WTC11 (cell line): ENCODE measurements around the gene ZCCHC14. TPM values are rescaled to one million over a fixed set of nuclear protein-coding genes. Genes with fewer than 3 reads are reported as not detected.

Experiments used
- ATAC-seq: fragments of 200-7000 bp; cut with Tn5 transposase; 2 replicates; pipeline ENCODE4 v1.10.0; 2021; ENCODE audit warnings: mild to moderate bottlenecking, moderate library complexity
- CTCF ChIA-PET: fragments of 300-600 bp; sonication (Branson Sonifier 250); formaldehyde crosslinking; loops from one replicate; lab custom pipeline; 2021; ENCODE audit warnings: antibody characterized with exemption; lab: Charles Lee
- POLR2A ChIA-PET: fragments of 350-600 bp; sonication (Branson Sonifier 250); formaldehyde crosslinking; loops from one replicate; lab custom pipeline; 2021; ENCODE audit warnings: antibody characterized with exemption; lab: Charles Lee
- DNase-seq: peaks from one replicate; pipeline ENCODE4 v3.0.0; 2021; ENCODE audit warnings: low spot score
- H3K27ac Mint-ChIP-seq: 2 replicates; pipeline ENCODE4 v1.8.0; 2021; ENCODE audit warnings: mixed read lengths
- H3K27me3 Mint-ChIP-seq: 2 replicates; pipeline ENCODE4 v1.8.0; 2021; ENCODE audit warnings: low read depth, mild to moderate bottlenecking, moderate library complexity, mixed read lengths
- H3K36me3 Mint-ChIP-seq: 2 replicates; pipeline ENCODE4 v1.8.0; 2021; ENCODE audit warnings: mixed read lengths
- H3K4me1 Mint-ChIP-seq: 2 replicates; pipeline ENCODE4 v1.8.0; 2022; ENCODE audit warnings: mixed read lengths
- H3K4me3 Mint-ChIP-seq: 2 replicates; pipeline ENCODE4 v1.8.0; 2021; ENCODE audit warnings: mild to moderate bottlenecking, moderate library complexity, mixed read lengths
- H3K9me3 Mint-ChIP-seq: 2 replicates; pipeline ENCODE4 v1.8.0; 2021; ENCODE audit warnings: mixed read lengths
- CREB1 ChIP-seq: sonication (generic); formaldehyde crosslinking; IDR thresholded peaks from 2 replicates; pipeline ENCODE4 v1.8.0; 2023; ENCODE audit warnings: mild to moderate bottlenecking, missing genetic modification reagents
- E2F1 ChIP-seq: sonication (generic); formaldehyde crosslinking; IDR thresholded peaks from 2 replicates; pipeline ENCODE4 v1.8.0; 2022; ENCODE audit warnings: mild to moderate bottlenecking, missing genetic modification reagents
- ETV6 ChIP-seq: sonication (generic); formaldehyde crosslinking; IDR thresholded peaks from 2 replicates; pipeline ENCODE4 v1.8.1; 2022; ENCODE audit warnings: mild to moderate bottlenecking, missing genetic modification reagents
- GABPB1 ChIP-seq: sonication (generic); formaldehyde crosslinking; IDR thresholded peaks from 2 replicates; pipeline ENCODE4 v1.8.1; 2023; ENCODE audit warnings: mild to moderate bottlenecking, missing genetic modification reagents
- GTF2I ChIP-seq: fragments of 250-450 bp; sonication (Bioruptor Pico); conservative IDR thresholded peaks from 2 replicates; pipeline ENCODE4 v1.4.0; 2021; ENCODE audit warnings: mild to moderate bottlenecking
- NR1H2 ChIP-seq: sonication (generic); formaldehyde crosslinking; IDR thresholded peaks from 2 replicates; pipeline ENCODE4 v1.9.0; 2021; ENCODE audit warnings: mild to moderate bottlenecking, moderate library complexity, missing genetic modification reagents
- NR3C1 ChIP-seq: sonication (generic); formaldehyde crosslinking; conservative IDR thresholded peaks from 2 replicates; pipeline ENCODE4 v1.8.1; 2023; ENCODE audit warnings: low read depth, mild to moderate bottlenecking, missing genetic modification reagents
- OVOL2 ChIP-seq: fragments of 250-450 bp; sonication (Bioruptor Pico); IDR thresholded peaks from 2 replicates; pipeline ENCODE4 v1.9.0; 2021; ENCODE audit warnings: mild to moderate bottlenecking, borderline replicate concordance
- SMAD4 ChIP-seq: sonication (generic); formaldehyde crosslinking; IDR thresholded peaks from 2 replicates; pipeline ENCODE4 v1.8.0; 2022; ENCODE audit warnings: mild to moderate bottlenecking, missing genetic modification reagents
- TCF7 ChIP-seq: sonication (generic); formaldehyde crosslinking; IDR thresholded peaks from 2 replicates; pipeline ENCODE4 v1.8.0; 2022; ENCODE audit warnings: mild to moderate bottlenecking, low read depth, missing genetic modification reagents, moderate library complexity
- ZMAT4 ChIP-seq: fragments of 250-450 bp; sonication (Bioruptor Pico); IDR thresholded peaks from 2 replicates; pipeline ENCODE4 v1.9.0; 2021; ENCODE audit warnings: mild to moderate bottlenecking
- ZNF281 ChIP-seq: sonication (generic); formaldehyde crosslinking; IDR thresholded peaks from 2 replicates; pipeline ENCODE4 v1.8.0; 2023; ENCODE audit warnings: mild to moderate bottlenecking, missing genetic modification reagents
- ZNF317 ChIP-seq: sonication (generic); formaldehyde crosslinking; IDR thresholded peaks from 2 replicates; pipeline ENCODE4 v1.8.1; 2023; ENCODE audit warnings: low read depth, mild to moderate bottlenecking, moderate library complexity, missing genetic modification reagents, borderline replicate concordance
- total RNA-seq: library from RNA; stranded (reverse); gene quantifications from 3 replicates; pipeline ENCODE4 v1.2.3, GENCODE V29; 2021
- TF ChIP-seq, protein P1 (sequence below): fragments of 250-450 bp; sonication (Bioruptor Pico); IDR thresholded peaks from 2 replicates; pipeline ENCODE4 v2.1.2; 2022; ENCODE audit warnings: mild to moderate bottlenecking, moderate library complexity
- TF ChIP-seq, protein P2 (sequence below): sonication (generic); formaldehyde crosslinking; conservative IDR thresholded peaks from 2 replicates; pipeline ENCODE4 v1.8.1; 2022; ENCODE audit warnings: mild to moderate bottlenecking, missing genetic modification reagents
- TF ChIP-seq, protein P3 (sequence below): sonication (generic); formaldehyde crosslinking; IDR thresholded peaks from 2 replicates; pipeline ENCODE4 v1.8.1; 2023; ENCODE audit warnings: mild to moderate bottlenecking, missing genetic modification reagents, moderate library complexity
- TF ChIP-seq, protein P4 (sequence below): fragments of 250-450 bp; sonication (Bioruptor Pico); IDR thresholded peaks from 2 replicates; pipeline ENCODE4 v1.9.0; 2021; ENCODE audit warnings: mild to moderate bottlenecking

ZCCHC14 gene
- total RNA-seq, 1 experiment from 2014 or later, result 33.8 TPM

- no peak for TF ChIP-seq TCF7 (CRISPR knock-in tag)
Observed at GRCh38 chr16:87538594-87538993, 45.8 kb upstream of the ZCCHC14 start (continued).

GRCh38 chr16:87538160-87538559, 45.3 kb upstream of the ZCCHC14 start:
- no peak overlapping the region for H3K4me3 Mint-ChIP-seq
- ATAC-seq, result no peak
- H3K27ac Mint-ChIP-seq, result no peak overlapping the region
- no peak for DNase-seq
- peaks cover 27% of the 10 kb centered on the region for H3K36me3 Mint-ChIP-seq
- ChIA-PET POLR2A (no interaction called here), CTCF (interaction anchor here (0.6 to 2.5 kb wide), 3 partner anchors 33 to 232 kb away, joined by 3 to 7 read pairs (median 3); no protein-coding TSS in a partner anchor)
- no peak for TF ChIP-seq GABPB1 (CRISPR knock-in tag)
- no peak for TF ChIP-seq NR1H2 (CRISPR knock-in tag)
- TF ChIP-seq ZNF317, result no peak
- TF ChIP-seq E2F1 (CRISPR knock-in tag), result no peak
- no peak for TF ChIP-seq CREB1 (CRISPR knock-in tag)
- TF ChIP-seq ZMAT4 (CRISPR knock-in tag), result no peak
- no peak for TF ChIP-seq OVOL2 (CRISPR knock-in tag)
- TF ChIP-seq, protein P1, sequence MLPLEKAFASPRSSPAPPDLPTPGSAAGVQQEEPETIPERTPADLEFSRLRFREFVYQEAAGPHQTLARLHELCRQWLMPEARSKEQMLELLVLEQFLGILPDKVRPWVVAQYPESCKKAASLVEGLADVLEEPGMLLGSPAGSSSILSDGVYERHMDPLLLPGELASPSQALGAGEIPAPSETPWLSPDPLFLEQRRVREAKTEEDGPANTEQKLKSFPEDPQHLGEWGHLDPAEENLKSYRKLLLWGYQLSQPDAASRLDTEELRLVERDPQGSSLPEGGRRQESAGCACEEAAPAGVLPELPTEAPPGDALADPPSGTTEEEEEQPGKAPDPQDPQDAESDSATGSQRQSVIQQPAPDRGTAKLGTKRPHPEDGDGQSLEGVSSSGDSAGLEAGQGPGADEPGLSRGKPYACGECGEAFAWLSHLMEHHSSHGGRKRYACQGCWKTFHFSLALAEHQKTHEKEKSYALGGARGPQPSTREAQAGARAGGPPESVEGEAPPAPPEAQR, result no peak
- peaks cover 39% of the 10 kb centered on the region for H3K9me3 Mint-ChIP-seq
- peaks cover 30% of the 10 kb centered on the region for H3K4me1 Mint-ChIP-seq
- peaks cover 14% of the 10 kb centered on the region for H3K27me3 Mint-ChIP-seq

DNA sequence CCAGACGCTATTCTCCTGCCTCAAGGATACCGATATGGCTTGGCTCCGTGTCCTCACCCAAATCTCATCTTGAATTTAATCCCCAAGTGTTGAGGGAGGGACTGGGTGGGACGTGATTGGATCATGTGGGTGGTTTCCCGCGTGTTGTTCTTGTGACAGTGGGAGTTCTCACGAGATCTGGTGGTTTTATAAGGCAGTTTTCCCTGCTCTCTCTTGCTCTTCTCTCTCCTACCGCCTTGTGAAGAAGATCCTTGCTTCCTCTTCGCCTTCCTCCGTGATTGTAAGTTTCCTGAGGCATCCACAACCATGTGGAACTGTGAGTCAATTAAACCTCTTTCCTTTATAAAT, 43.9 kb upstream of the ZCCHC14 start:
- peaks cover 49% of the 10 kb centered on the region for H3K9me3 Mint-ChIP-seq

More for the DNA sequence above, 43.9 kb upstream of the ZCCHC14 start:
- H3K36me3 Mint-ChIP-seq, result peaks cover 33% of the 10 kb centered on the region
- H3K4me1 Mint-ChIP-seq, result peaks cover 27% of the 10 kb centered on the region
- peak overlapping the region; percentile 12 for H3K4me3 Mint-ChIP-seq
- TF ChIP-seq GTF2I (CRISPR knock-in tag), result no peak
- TF ChIP-seq, protein P2, sequence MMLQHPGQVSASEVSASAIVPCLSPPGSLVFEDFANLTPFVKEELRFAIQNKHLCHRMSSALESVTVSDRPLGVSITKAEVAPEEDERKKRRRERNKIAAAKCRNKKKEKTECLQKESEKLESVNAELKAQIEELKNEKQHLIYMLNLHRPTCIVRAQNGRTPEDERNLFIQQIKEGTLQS (CRISPR knock-in tag), result no peak
- TF ChIP-seq SMAD4, result no peak
- no peak for TF ChIP-seq ZNF281 (CRISPR knock-in tag)
- TF ChIP-seq, protein P3, sequence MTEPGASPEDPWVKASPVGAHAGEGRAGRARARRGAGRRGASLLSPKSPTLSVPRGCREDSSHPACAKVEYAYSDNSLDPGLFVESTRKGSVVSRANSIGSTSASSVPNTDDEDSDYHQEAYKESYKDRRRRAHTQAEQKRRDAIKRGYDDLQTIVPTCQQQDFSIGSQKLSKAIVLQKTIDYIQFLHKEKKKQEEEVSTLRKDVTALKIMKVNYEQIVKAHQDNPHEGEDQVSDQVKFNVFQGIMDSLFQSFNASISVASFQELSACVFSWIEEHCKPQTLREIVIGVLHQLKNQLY, result no peak
- no peak for TF ChIP-seq NR3C1
- TF ChIP-seq, protein P4, sequence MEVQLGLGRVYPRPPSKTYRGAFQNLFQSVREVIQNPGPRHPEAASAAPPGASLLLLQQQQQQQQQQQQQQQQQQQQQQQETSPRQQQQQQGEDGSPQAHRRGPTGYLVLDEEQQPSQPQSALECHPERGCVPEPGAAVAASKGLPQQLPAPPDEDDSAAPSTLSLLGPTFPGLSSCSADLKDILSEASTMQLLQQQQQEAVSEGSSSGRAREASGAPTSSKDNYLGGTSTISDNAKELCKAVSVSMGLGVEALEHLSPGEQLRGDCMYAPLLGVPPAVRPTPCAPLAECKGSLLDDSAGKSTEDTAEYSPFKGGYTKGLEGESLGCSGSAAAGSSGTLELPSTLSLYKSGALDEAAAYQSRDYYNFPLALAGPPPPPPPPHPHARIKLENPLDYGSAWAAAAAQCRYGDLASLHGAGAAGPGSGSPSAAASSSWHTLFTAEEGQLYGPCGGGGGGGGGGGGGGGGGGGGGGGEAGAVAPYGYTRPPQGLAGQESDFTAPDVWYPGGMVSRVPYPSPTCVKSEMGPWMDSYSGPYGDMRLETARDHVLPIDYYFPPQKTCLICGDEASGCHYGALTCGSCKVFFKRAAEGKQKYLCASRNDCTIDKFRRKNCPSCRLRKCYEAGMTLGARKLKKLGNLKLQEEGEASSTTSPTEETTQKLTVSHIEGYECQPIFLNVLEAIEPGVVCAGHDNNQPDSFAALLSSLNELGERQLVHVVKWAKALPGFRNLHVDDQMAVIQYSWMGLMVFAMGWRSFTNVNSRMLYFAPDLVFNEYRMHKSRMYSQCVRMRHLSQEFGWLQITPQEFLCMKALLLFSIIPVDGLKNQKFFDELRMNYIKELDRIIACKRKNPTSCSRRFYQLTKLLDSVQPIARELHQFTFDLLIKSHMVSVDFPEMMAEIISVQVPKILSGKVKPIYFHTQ (CRISPR knock-in tag), result no peak
- TF ChIP-seq ETV6 (CRISPR knock-in tag), result no peak
- no peak for ATAC-seq
- no peak for DNase-seq
- ChIA-PET POLR2A (no interaction called here), CTCF (interaction anchor here (1.0 to 1.3 kb wide), 2 partner anchors 34 to 120 kb away, joined by 3 read pairs; no protein-coding TSS in a partner anchor)
- no peak overlapping the region for H3K27ac Mint-ChIP-seq
- peaks cover 21% of the 10 kb centered on the region for H3K27me3 Mint-ChIP-seq
